Measurements from ENCODE around the gene NFE2L1. TPM values are rescaled to one million over a fixed set of nuclear protein-coding genes. Genes with fewer than 3 reads are reported as not detected.

Gene NFE2L1
- total RNA-seq, 1 donor from 2014 or later: 127 TPM

- intact Hi-C loops (cut with micrococcal nuclease): no loop called here
- Mint-ChIP-seq H3K27me3 (no peaks in the 10 kb centered on the region), H3K4me3 (no peak overlapping the region), H3K27ac (no peak overlapping the region), H3K4me1 (peaks cover 21% of the 10 kb centered on the region), H3K36me3 (ENCODE audit: low read depth) (peaks cover 21% of the 10 kb centered on the region), H3K9me3 (no peaks in the 10 kb centered on the region)
- ATAC-seq (ENCODE audit: low read depth) (no peak), DNase-seq (no peak)
- ChIA-PET POLR2A (no interaction called here), CTCF (interaction anchor here (3.0 kb wide), 1 partner anchor 16 kb away, joined by 31 read pairs; no protein-coding TSS in a partner anchor)
- no peak for TF ChIP-seq CTCF (IDR thresholded peaks at IDR 0.05)
These were observed 47.5 kb downstream of the NFE2L1 start for GRCh38 chr17:48095611-48096010.

DNA sequence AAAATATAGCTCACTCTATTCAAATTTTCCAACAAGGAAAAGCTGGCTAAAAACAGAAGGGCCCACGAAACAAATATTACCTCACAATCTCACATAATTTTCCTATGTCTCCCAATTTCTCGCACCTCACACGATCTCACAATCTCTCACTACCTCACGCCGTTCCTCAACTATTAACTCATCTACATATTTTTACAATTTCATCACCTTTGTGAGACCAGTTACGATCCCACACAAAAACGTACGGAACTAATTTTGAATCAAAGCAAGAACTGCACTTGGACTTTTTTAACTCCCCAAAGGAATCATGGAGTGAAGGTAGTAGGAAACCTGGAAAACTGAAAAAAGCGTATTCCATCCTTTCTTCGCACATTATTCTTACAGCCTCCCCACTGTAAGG lies 52.0 kb downstream of the NFE2L1 start:
- no peaks in the 10 kb centered on the region for H3K27me3 Mint-ChIP-seq
- H3K9me3 Mint-ChIP-seq: peaks cover 4% of the 10 kb centered on the region
- peaks cover 51% of the 10 kb centered on the region for H3K4me1 Mint-ChIP-seq
- CTCF ChIA-PET: interaction anchor here (1.3 to 2.7 kb wide), 3 partner anchors 8 to 33 kb away, joined by 4 to 12 read pairs (median 4); no protein-coding TSS in a partner anchor
- POLR2A ChIA-PET: interaction anchor here (1.4 to 5.7 kb wide), 2 partner anchors 12 to 52 kb away, joined by 8 to 83 read pairs; partner anchors contain the start of gene NFE2L1
- DNase-seq: no peak
- H3K27ac Mint-ChIP-seq: no peak overlapping the region
- intact Hi-C loops (cut with micrococcal nuclease): loop anchor here (5.0 to 10.0 kb wide), 2 partner anchors 455 to 792 kb away; partner anchors contain the start of genes ATP5MC1 and KPNB1
- H3K4me3 Mint-ChIP-seq: peak overlapping the region; percentile 94
- no peak for TF ChIP-seq CTCF (IDR thresholded peaks at IDR 0.05)
- ATAC-seq (ENCODE audit: low read depth): no peak
- H3K36me3 Mint-ChIP-seq (ENCODE audit: low read depth): peaks cover 6% of the 10 kb centered on the region

GRCh38 chr17:48100591-48101011 lies 52.4 kb downstream of the NFE2L1 start:
- intact Hi-C loops (cut with micrococcal nuclease): loop anchor here (1.0 to 10.0 kb wide), 4 partner anchors 11 to 792 kb away; partner anchors contain the start of genes ATP5MC1, KPNB1 and NFE2L1
- H3K4me1 Mint-ChIP-seq: peaks cover 51% of the 10 kb centered on the region
- POLR2A ChIA-PET: interaction anchor here (0.9 to 5.7 kb wide), 3 partner anchors 9 to 53 kb away, joined by 5 to 83 read pairs (median 8); partner anchors contain the start of gene NFE2L1

DNA sequence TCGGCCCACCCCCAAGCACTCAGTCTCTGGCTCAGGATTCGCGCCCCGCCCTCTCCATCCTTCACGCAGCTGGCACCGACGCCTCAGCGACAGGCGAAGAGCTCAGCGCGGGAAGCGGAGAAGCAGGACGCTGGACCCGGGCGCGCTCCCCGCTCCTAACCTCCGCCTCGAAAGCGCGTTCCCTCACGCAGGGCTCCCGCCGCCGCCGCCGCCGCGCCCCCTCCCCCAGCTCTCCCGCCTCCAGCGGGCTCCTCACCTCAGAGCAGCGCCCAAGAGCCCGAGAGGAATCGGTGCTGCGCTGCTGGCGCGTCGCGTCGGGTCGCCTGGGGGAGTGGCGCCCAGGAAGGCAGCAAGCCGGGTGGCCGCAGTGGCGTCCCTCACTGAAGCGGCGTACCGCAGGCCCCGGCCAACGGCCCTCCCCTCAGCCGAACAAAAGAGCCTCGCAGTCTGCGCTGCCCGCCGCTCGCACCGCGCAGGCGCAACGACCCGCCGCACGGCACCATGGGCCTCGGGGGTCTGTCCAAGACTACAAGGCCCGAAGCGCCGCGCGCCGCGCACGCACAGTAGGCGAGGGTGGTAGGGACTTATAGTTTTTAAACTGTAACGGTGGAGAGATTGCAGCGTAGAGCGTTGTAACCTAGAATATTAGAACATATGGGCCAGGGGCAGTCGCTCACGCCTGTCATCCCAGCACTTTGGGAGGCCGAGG lies 53.0 kb downstream of the NFE2L1 start, which contains the start of gene CBX1:
Gene CBX1, minus strand, starts transcription at position 467 of the 709 bp plus-strand sequence. CDS start 24,474 bp downstream, outside the sequence.
- intact Hi-C loops (cut with micrococcal nuclease): loop anchor here (1.0 to 10.0 kb wide), 4 partner anchors 10 to 791 kb away; partner anchors contain the start of genes ATP5MC1, KPNB1 and NFE2L1
- Mint-ChIP-seq H3K4me1 (peaks cover 50% of the 10 kb centered on the region), H3K27ac (peak within 1 kb of the TSS; percentile 92), H3K9me3 (peaks cover 4% of the 10 kb centered on the region), H3K4me3 (peak within 1 kb of the TSS; percentile 94), H3K36me3 (ENCODE audit: low read depth) (peaks cover 5% of the 10 kb centered on the region), H3K27me3 (no peaks in the 10 kb centered on the region)
- ChIA-PET CTCF (interaction anchor here (0.7 to 2.7 kb wide), 5 partner anchors 11 to 76 kb away, joined by 3 to 12 read pairs (median 4); no protein-coding TSS in a partner anchor), POLR2A (interaction anchor here (0.9 to 5.7 kb wide), 3 partner anchors 8 to 53 kb away, joined by 5 to 83 read pairs (median 8); partner anchors contain the start of gene NFE2L1)
- ATAC-seq (ENCODE audit: low read depth) (peak; percentile 92), DNase-seq (peak; percentile 92)
- no peak for TF ChIP-seq CTCF (IDR thresholded peaks at IDR 0.05)

More at GRCh38 chr17:48100591-48101011, 52.4 kb downstream of the NFE2L1 start:
- Mint-ChIP-seq H3K27ac (peak overlapping the region; percentile 92), H3K36me3 (ENCODE audit: low read depth) (peaks cover 6% of the 10 kb centered on the region), H3K9me3 (peaks cover 4% of the 10 kb centered on the region), H3K4me3 (peak overlapping the region; percentile 94), H3K27me3 (no peaks in the 10 kb centered on the region)
- DNase-seq: no peak
- no peak for ATAC-seq (ENCODE audit: low read depth)
- CTCF ChIA-PET: interaction anchor here (0.7 to 2.7 kb wide), 5 partner anchors 12 to 75 kb away, joined by 3 to 12 read pairs (median 4); no protein-coding TSS in a partner anchor
- TF ChIP-seq CTCF (IDR thresholded peaks at IDR 0.05): no peak

Data from activated B cell treated with CpG ODN at 0.5 μM for 24 hours (primary cell).